Kidney (tissue), 14 donors: ENCODE data around the gene ABLIM2. TPM values are rescaled to one million over a fixed set of nuclear protein-coding genes. Genes with fewer than 3 reads are reported as not detected.

Source experiments
- DNase-seq, 5 donors: peaks; one replicate each; pipeline ENCODE4 v3.0.0-alpha.2; 2013 to 2020
- FAIRE-seq: peaks from 2 replicates; lab custom pipeline; 2012; peaks lifted over from hg19 to GRCh38; lab: Jason Lieb, UNC
- H3K27ac ChIP-seq, 2 donors: one replicate each; pipeline ENCODE4 v1.7.0; 2013; ENCODE audit warnings: low read depth in 2 of 2, low read length in 2 of 2, inconsistent platforms in 1 of 2
- H3K27me3 ChIP-seq: one replicate; pipeline ENCODE4 v1.7.1; 2013; ENCODE audit warnings: low read length, inconsistent platforms; ENCODE audit not compliant: control insufficient read depth, insufficient read depth
- H3K36me3 ChIP-seq, 3 donors: one replicate each; pipeline versions ENCODE4 v1.7.0 to v1.7.1; 2013; ENCODE audit warnings: low read length in 3 of 3, control low read depth in 1 of 3, inconsistent platforms in 1 of 3; ENCODE audit not compliant: insufficient read depth in 3 of 3, control insufficient read depth in 2 of 3
- H3K4me1 ChIP-seq, 3 donors: one replicate each; pipeline versions ENCODE4 v1.7.0 to v1.7.1; 2013; ENCODE audit warnings: low read length in 3 of 3, inconsistent platforms in 1 of 3, low read depth in 1 of 3; ENCODE audit not compliant: control insufficient read depth in 2 of 3, insufficient read depth in 2 of 3
- H3K4me3 ChIP-seq, 3 donors: one replicate each; pipeline versions ENCODE4 v1.7.0 to v1.8.1; 2013; ENCODE audit warnings: low read length in 3 of 3, control low read depth in 1 of 3, inconsistent platforms in 1 of 3
- H3K9ac ChIP-seq, 3 donors: one replicate each; pipeline versions ENCODE4 v1.7.0 to v1.7.1; 2013; ENCODE audit warnings: low read length in 3 of 3, control low read depth in 1 of 3, inconsistent platforms in 1 of 3
- H3K9me3 ChIP-seq, 3 donors: one replicate each; pipeline versions ENCODE4 v1.7.0 to v1.7.1; 2013; ENCODE audit warnings: low read length in 3 of 3, control low read depth in 1 of 3, inconsistent platforms in 1 of 3; ENCODE audit not compliant: control insufficient read depth in 2 of 3, insufficient read depth in 1 of 3
- intact Hi-C: fragments of 100-400 bp; cut with DNase I; formaldehyde crosslinking; loops from one replicate; pipeline ENCODE4 v1.11.1; 2022
- polyA plus RNA-seq: library from polyadenylated mRNA; stranded (reverse); fragments of 350-450 nt; fragmentation: Illumina TruSeq; extraction: RNeasy Lipid Tissue Mini Kit (QIAGEN cat#74804); gene quantifications from one replicate; pipeline ENCODE4 v1.2.3, GENCODE V29; 2014; ENCODE audit warnings: low read depth, low replicate concordance; ENCODE audit not compliant: insufficient read depth
- total RNA-seq: library from RNA; stranded (reverse); fragmentation: NEBNext Ultra II Directional; extraction: Animal tissue kit (Norgen Biotek cat#: 25700); gene quantifications from one replicate; pipeline ENCODE4 v1.2.1, GENCODE V29; 2021
- TF ChIP-seq, protein P1 (sequence below): IDR thresholded peaks from 3 replicates; pipeline ENCODE4 v1.5.1; 2012; ENCODE audit warnings: mild to moderate bottlenecking, moderate library complexity, borderline replicate concordance; ENCODE audit not compliant: insufficient read depth; ENCODE audit errors: extremely low read depth
- donor health status: control.
- donor health status: control.
- donor health status: control.
- donor health status: control.
- donor health status: control.
- donor health status: DM: yes; HTN: yes; CAD: no.
- donor health status: Normal renal cell carcinoma (clear cell type).

The ABLIM2 gene
- total and polyA plus RNA-seq, 2 donors from 2014 or later, result 9.5 to 23.3 TPM

- Histone ChIP-seq H3K27ac (no peak overlapping the region), H3K9me3 (no peaks in the 10 kb centered on the region), H3K9ac (no peak overlapping the region), H3K4me3 (no peak overlapping the region), H3K36me3 (no peaks in the 10 kb centered on the region), H3K4me1 (peaks cover 0 to 2% (median 0%) of the 10 kb centered on the region in 3 donors), H3K27me3 (no peaks in the 10 kb centered on the region)
- TF ChIP-seq, protein P1, sequence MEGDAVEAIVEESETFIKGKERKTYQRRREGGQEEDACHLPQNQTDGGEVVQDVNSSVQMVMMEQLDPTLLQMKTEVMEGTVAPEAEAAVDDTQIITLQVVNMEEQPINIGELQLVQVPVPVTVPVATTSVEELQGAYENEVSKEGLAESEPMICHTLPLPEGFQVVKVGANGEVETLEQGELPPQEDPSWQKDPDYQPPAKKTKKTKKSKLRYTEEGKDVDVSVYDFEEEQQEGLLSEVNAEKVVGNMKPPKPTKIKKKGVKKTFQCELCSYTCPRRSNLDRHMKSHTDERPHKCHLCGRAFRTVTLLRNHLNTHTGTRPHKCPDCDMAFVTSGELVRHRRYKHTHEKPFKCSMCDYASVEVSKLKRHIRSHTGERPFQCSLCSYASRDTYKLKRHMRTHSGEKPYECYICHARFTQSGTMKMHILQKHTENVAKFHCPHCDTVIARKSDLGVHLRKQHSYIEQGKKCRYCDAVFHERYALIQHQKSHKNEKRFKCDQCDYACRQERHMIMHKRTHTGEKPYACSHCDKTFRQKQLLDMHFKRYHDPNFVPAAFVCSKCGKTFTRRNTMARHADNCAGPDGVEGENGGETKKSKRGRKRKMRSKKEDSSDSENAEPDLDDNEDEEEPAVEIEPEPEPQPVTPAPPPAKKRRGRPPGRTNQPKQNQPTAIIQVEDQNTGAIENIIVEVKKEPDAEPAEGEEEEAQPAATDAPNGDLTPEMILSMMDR, result no peak
- intact Hi-C loops, result no loop called here
- FAIRE-seq (no peak), DNase-seq (no peak)
Measured at GRCh38 chr4:8126523-8126922, 32.1 kb downstream of the ABLIM2 start.

- H3K27me3 ChIP-seq, result no peaks in the 10 kb centered on the region
- H3K27ac ChIP-seq, result no peak overlapping the region
- no peak overlapping the region for H3K9ac ChIP-seq
- H3K4me1 ChIP-seq, result peaks cover 0 to 2% (median 0%) of the 10 kb centered on the region in 3 donors
- H3K9me3 ChIP-seq, result no peaks in the 10 kb centered on the region
- TF ChIP-seq, protein P1, result no peak
- no peak overlapping the region for H3K4me3 ChIP-seq
- intact Hi-C loops, result no loop called here
- FAIRE-seq (no peak), DNase-seq (no peak)
- no peaks in the 10 kb centered on the region for H3K36me3 ChIP-seq
Measured at GRCh38 chr4:8125526-8126056, 33.0 kb downstream of the ABLIM2 start.

GRCh38 chr4:8123870-8124269 is 34.7 kb downstream of the ABLIM2 start:
- Histone ChIP-seq H3K4me1 (peaks cover 0 to 2% (median 0%) of the 10 kb centered on the region in 3 donors), H3K36me3 (no peaks in the 10 kb centered on the region), H3K9me3 (no peaks in the 10 kb centered on the region), H3K9ac (no peak overlapping the region), H3K27me3 (no peaks in the 10 kb centered on the region), H3K4me3 (no peak overlapping the region), H3K27ac (no peak overlapping the region)
- TF ChIP-seq, protein P1, result no peak
- intact Hi-C loops, result no loop called here
- DNase-seq (no peak), FAIRE-seq (no peak)

- Histone ChIP-seq H3K36me3 (no peaks in the 10 kb centered on the region), H3K9me3 (no peaks in the 10 kb centered on the region), H3K9ac (no peak overlapping the region), H3K27ac (no peak overlapping the region), H3K4me1 (peaks cover 0 to 2% (median 0%) of the 10 kb centered on the region in 3 donors), H3K4me3 (no peak overlapping the region), H3K27me3 (no peaks in the 10 kb centered on the region)
- TF ChIP-seq, protein P1, result no peak
- DNase-seq (peak in 4 of 5 donors; percentile 89 to 96 (median 94)), FAIRE-seq (no peak)
- intact Hi-C loops, result no loop called here
Measured at GRCh38 chr4:8123389-8123788, 35.2 kb downstream of the ABLIM2 start.
